IMR-90 (cell line): ENCODE data around the gene DLG5. TPM values are rescaled to one million over a fixed set of nuclear protein-coding genes. Genes with fewer than 3 reads are reported as not detected.
A peak's percentile ranks its signal among the peaks of the same experiment; 100 is the strongest.

Experiments used
- ATAC-seq: fragments of 200-7000 bp; cut with Tn5 transposase; 2 replicates; pipeline ENCODE4 v1.9.1; 2020; ENCODE audit warnings: low read depth, mild to moderate bottlenecking, moderate library complexity
- BruUV-seq: library from RNA; stranded (reverse); fragments of 400-500 nt; replicated peaks from 2 replicates; lab custom pipeline; 2021; lab: Mats Ljungman, UMichigan
- CTCF ChIA-PET: fragments of 300-600 bp; formaldehyde crosslinking; extraction: SDS; loops from one replicate; lab custom pipeline; 2021; ENCODE audit warnings: antibody characterized with exemption; lab: Yijun Ruan, JAX
- POLR2A ChIA-PET: fragments of 300-600 bp; sonication (Branson Sonifier 250); formaldehyde crosslinking; loops from one replicate; lab custom pipeline; 2022; ENCODE audit warnings: antibody characterized with exemption; ENCODE audit not compliant: unreplicated experiment; lab: Charles Lee
- DNase-seq: peaks from one replicate; pipeline ENCODE4 v3.0.0; 2013
- H2AFZ ChIP-seq: replicated peaks from 2 replicates; pipeline ENCODE3; 2013; ENCODE audit warnings: low read length, mild to moderate bottlenecking; ENCODE audit not compliant: poor library complexity
- H2AK5ac ChIP-seq: 2 replicates; pipeline ENCODE4 v1.6.1; 2013; ENCODE audit warnings: low read depth, low read length, inconsistent platforms
- H2AK9ac ChIP-seq: replicated peaks from 2 replicates; pipeline ENCODE3; 2013; ENCODE audit warnings: mild to moderate bottlenecking, low read depth, low read length, moderate library complexity; ENCODE audit not compliant: poor library complexity
- H2BK120ac ChIP-seq: 2 replicates; pipeline ENCODE4 v1.6.1; 2013; ENCODE audit warnings: low read depth, low read length, inconsistent platforms
- H2BK15ac ChIP-seq: 3 replicates; pipeline ENCODE4 v1.6.1; 2013; ENCODE audit warnings: low read depth, low read length, inconsistent platforms
- H2BK20ac ChIP-seq: 2 replicates; pipeline ENCODE4 v1.6.1; 2013; ENCODE audit warnings: low read depth, mild to moderate bottlenecking, inconsistent platforms, low read length, moderate library complexity
- H2BK5ac ChIP-seq: 2 replicates; pipeline ENCODE4 v1.6.1; 2013; ENCODE audit warnings: mild to moderate bottlenecking, low read depth, low read length, inconsistent platforms; ENCODE audit not compliant: poor library complexity, severe bottlenecking
- H3K14ac ChIP-seq: replicated peaks from 2 replicates; pipeline ENCODE4 v1.6.1; 2013; ENCODE audit warnings: low read depth, low read length, inconsistent platforms
- H3K18ac ChIP-seq: 2 replicates; pipeline ENCODE4 v1.6.1; 2013; ENCODE audit warnings: low read depth, low read length, control low read depth
- H3K23ac ChIP-seq: 2 replicates; pipeline ENCODE4 v1.6.1; 2013; ENCODE audit warnings: low read depth, low read length, inconsistent platforms
- H3K27ac ChIP-seq: 2 replicates; pipeline ENCODE4 v1.5.1; 2013; ENCODE audit warnings: mild to moderate bottlenecking, control low read depth, low read length; ENCODE audit not compliant: insufficient read depth
- H3K27me3 ChIP-seq: 2 replicates; pipeline ENCODE4 v1.6.1; 2013; ENCODE audit warnings: low read length; ENCODE audit not compliant: control insufficient read depth, insufficient read depth
- H3K36me3 ChIP-seq: 2 replicates; pipeline ENCODE4 v1.6.1; 2013; ENCODE audit warnings: low read length, mixed read lengths; ENCODE audit not compliant: control insufficient read depth, insufficient read depth
- H3K4ac ChIP-seq: 2 replicates; pipeline ENCODE4 v1.6.1; 2013; ENCODE audit warnings: low read depth, low read length, inconsistent platforms
- H3K4me1 ChIP-seq: 2 replicates; pipeline ENCODE4 v1.6.1; 2013; ENCODE audit warnings: low read length, mixed read lengths; ENCODE audit not compliant: control insufficient read depth, insufficient read depth
- H3K4me2 ChIP-seq: 2 replicates; pipeline ENCODE4 v1.6.1; 2013; ENCODE audit warnings: low read depth, mild to moderate bottlenecking, control low read depth, low read length, moderate library complexity
- H3K4me3 ChIP-seq: 2 replicates; pipeline ENCODE4 v1.5.1; 2013; ENCODE audit warnings: low read depth, mild to moderate bottlenecking, control low read depth, low read length, moderate library complexity; ENCODE audit not compliant: insufficient read depth
- H3K56ac ChIP-seq: 2 replicates; pipeline ENCODE4 v1.6.1; 2013; ENCODE audit warnings: low read length, inconsistent platforms; ENCODE audit not compliant: insufficient read depth; ENCODE audit errors: extremely low read depth
- H3K79me1 ChIP-seq, 2 experiments: 2 replicates each; pipeline ENCODE4 v1.6.1; 2013; ENCODE audit warnings: low read length in 2 of 2, inconsistent platforms in 1 of 2, low read depth in 1 of 2
- H3K9ac ChIP-seq: 2 replicates; pipeline ENCODE4 v1.6.1; 2013; ENCODE audit warnings: low read depth, low read length, control low read depth
- H3K9me1 ChIP-seq: 2 replicates; pipeline ENCODE4 v1.6.1; 2013; ENCODE audit warnings: low read length, inconsistent platforms; ENCODE audit not compliant: insufficient read depth
- H3K9me3 ChIP-seq: 2 replicates; pipeline ENCODE4 v1.6.1; 2013; ENCODE audit warnings: low read length; ENCODE audit not compliant: control insufficient read depth, insufficient read depth
- H4K20me1 ChIP-seq: 2 replicates; pipeline ENCODE4 v1.6.1; 2013; ENCODE audit warnings: low read length, inconsistent platforms; ENCODE audit not compliant: insufficient read depth
- H4K5ac ChIP-seq: 2 replicates; pipeline ENCODE4 v1.6.1; 2013; ENCODE audit warnings: mild to moderate bottlenecking, low read depth, low read length, control low read depth
- H4K8ac ChIP-seq, 2 experiments: 2 replicates each; pipeline ENCODE4 v1.6.1; 2013; ENCODE audit warnings: low read depth in 2 of 2, low read length in 2 of 2, control low read depth in 1 of 2, inconsistent platforms in 1 of 2
- H4K91ac ChIP-seq: 2 replicates; pipeline ENCODE4 v1.6.1; 2013; ENCODE audit warnings: low read depth, low read length, inconsistent platforms; ENCODE audit not compliant: insufficient read depth
- BHLHE40 ChIP-seq: fragments of 150-350 bp; IDR thresholded peaks from 2 replicates; pipeline ENCODE4 v1.6.1; 2016; ENCODE audit warnings: mild to moderate bottlenecking, low read depth, low read length
- CEBPB ChIP-seq: IDR thresholded peaks from 2 replicates; pipeline ENCODE4 v1.6.1; 2012; ENCODE audit warnings: low read depth, low read length, improper control_type of control experiment
- MAFK ChIP-seq: IDR thresholded peaks from 2 replicates; pipeline ENCODE4 v1.6.1; 2012; ENCODE audit warnings: low read depth, low read length, improper control_type of control experiment
- MAZ ChIP-seq: IDR thresholded peaks from 2 replicates; pipeline ENCODE4 v1.6.1; 2012; ENCODE audit warnings: low read depth, mild to moderate bottlenecking, low read length, improper control_type of control experiment, moderate library complexity, borderline replicate concordance
- NFE2L2 ChIP-seq: fragments of 150-350 bp; IDR thresholded peaks from 2 replicates; pipeline ENCODE4 v1.6.1; 2016; ENCODE audit warnings: low read depth, mild to moderate bottlenecking, low read length
- RAD21 ChIP-seq: IDR thresholded peaks from 2 replicates; pipeline ENCODE4 v1.6.1; 2012; ENCODE audit warnings: low read length, improper control_type of control experiment
- RFX5 ChIP-seq: IDR thresholded peaks from 2 replicates; pipeline ENCODE4 v1.8.0; 2012; ENCODE audit warnings: low read depth, mild to moderate bottlenecking, low read length, moderate library complexity
- WGBS, 2 experiments: methylation state at CpG; one replicate each; pipeline versions ENCODE4 v1.1.5 to v1.1.7; 2013; ENCODE audit warnings: missing lambda C conversion rate in 2 of 2; ENCODE audit not compliant: insufficient read length in 1 of 2; ENCODE audit errors: extremely low coverage in 2 of 2; 5-methylcytosine and 5-hydroxymethylcytosine counted together
- dilution Hi-C: fragments of 300-500 bp; cut with HindIII; formaldehyde crosslinking; loops from one replicate; pipeline ENCODE4 v1.14.3; 2018; ENCODE audit warnings: low sequenced_read_pairs; ENCODE audit not compliant: unreplicated experiment
- in situ Hi-C: fragments of 300-500 bp; cut with MboI; formaldehyde crosslinking; loops from 3 replicates; pipeline ENCODE4 v1.14.3; 2019; ENCODE audit warnings: low sequenced_read_pairs, inconsistent platforms, mixed read lengths
- intact Hi-C: fragments of 100-400 bp; cut with micrococcal nuclease; formaldehyde crosslinking; loops from 2 replicates; pipeline ENCODE4 v1.10.0; 2022
- polyA plus RNA-seq, 3 experiments: library from polyadenylated mRNA; depleted of rRNA; stranded (reverse); fragments of >200 nt; gene quantifications; 2 replicates each; pipeline ENCODE4 v1.2.3, GENCODE V29; 2012; ENCODE audit warnings: low replicate concordance in 1 of 3
- total RNA-seq: library from RNA; depleted of rRNA; stranded (reverse); fragments of >200 nt; gene quantifications from 2 replicates; pipeline ENCODE4 v1.2.3, GENCODE V29; 2012

The DLG5 gene
- total and polyA plus RNA-seq, 2 of the 4 experiments (the other 2 are of a cell fraction): 12.7 to 28.7 TPM

- DNase-seq (peak; percentile 42), ATAC-seq (no peak)
- Histone ChIP-seq H2AFZ (peak overlapping the region; percentile 37), H2BK20ac (no peak overlapping the region), H4K5ac (no peak overlapping the region), H3K14ac (no peak overlapping the region), H2BK120ac (no peak overlapping the region), H3K36me3 (peaks cover 3% of the 10 kb centered on the region; the same call in 1 of the 2 replicates), H3K4me2 (no peak overlapping the region), H4K91ac (no peak overlapping the region), H3K23ac (peak overlapping the region; percentile 21; the same call in 1 of the 2 replicates), H2BK15ac (no peak overlapping the region), H2AK9ac (peak overlapping the region; percentile 34), H3K9me3 (no peaks in the 10 kb centered on the region), H3K27me3 (no peaks in the 10 kb centered on the region), H3K56ac (no peak overlapping the region), H3K4me3 (no peak overlapping the region), H3K27ac (no peak overlapping the region), H2BK5ac (no peak overlapping the region), H3K9me1 (peaks cover 37% of the 10 kb centered on the region), H3K9ac (no peak overlapping the region), H2AK5ac (no peak overlapping the region), H4K8ac (no peak overlapping the region), H3K4ac (no peak overlapping the region), H3K4me1 (peaks cover 20% of the 10 kb centered on the region), H3K79me1 (peaks cover 45 to 96% of the 10 kb centered on the region in 2 experiments), H4K20me1 (peaks cover 72% of the 10 kb centered on the region), H3K18ac (no peak overlapping the region)
- BruUV-seq: no TSS peak
- in situ Hi-C loops: no loop called here
- dilution Hi-C loops: no loop called here
- ChIA-PET POLR2A (no interaction called here), CTCF (no interaction called here)
- intact Hi-C loops: no loop called here
- TF ChIP-seq MAZ (no peak), BHLHE40 (peak; percentile 51; the same call in 1 of the 2 replicates), CEBPB (peak; percentile 12; the same call in 1 of the 2 replicates), MAFK (no peak), NFE2L2 (no peak), RAD21 (no peak), RFX5 (no peak)
- 90% methylated on average over 2 of the region's 15 CpGs; no CpG with 5 or more reads in 1 of the 2 experiments for WGBS, 2 experiments
These were observed 52.8 kb downstream of the DLG5 start for GRCh38 chr10:77873536-77874380.
